ENCODE data around the gene NPS.

- TF ChIP-seq CTCF (IDR thresholded peaks at IDR 0.05; ENCODE audit: low read depth, low read length) (no peak), POLR2A (IDR thresholded peaks at IDR 0.05; ENCODE audit: extremely low read depth, insufficient read length) (no peak), MYC (IDR thresholded peaks at IDR 0.05; ENCODE audit: low read depth, low read length) (no peak)
These were observed 20.1 kb downstream of the NPS start for GRCh38 chr10:127569210-127569609.
